HG03025 (cell line): ENCODE data around the gene PPP1R1B.
"Not testable (repeated sequence)": the region's sequence is repeated elsewhere in the genome, so short reads cannot be mapped to it uniquely, and the experiment has no call there.

Experiments
- ATAC-seq: cut with Tn5 transposase; IDR thresholded peaks from one replicate; pipeline ENCODE4 v1.9.1; 2021; ENCODE audit warnings: mild to moderate bottlenecking, moderate library complexity; ENCODE audit not compliant: unreplicated experiment, low FRiP score

Gene PPP1R1B

DNA sequence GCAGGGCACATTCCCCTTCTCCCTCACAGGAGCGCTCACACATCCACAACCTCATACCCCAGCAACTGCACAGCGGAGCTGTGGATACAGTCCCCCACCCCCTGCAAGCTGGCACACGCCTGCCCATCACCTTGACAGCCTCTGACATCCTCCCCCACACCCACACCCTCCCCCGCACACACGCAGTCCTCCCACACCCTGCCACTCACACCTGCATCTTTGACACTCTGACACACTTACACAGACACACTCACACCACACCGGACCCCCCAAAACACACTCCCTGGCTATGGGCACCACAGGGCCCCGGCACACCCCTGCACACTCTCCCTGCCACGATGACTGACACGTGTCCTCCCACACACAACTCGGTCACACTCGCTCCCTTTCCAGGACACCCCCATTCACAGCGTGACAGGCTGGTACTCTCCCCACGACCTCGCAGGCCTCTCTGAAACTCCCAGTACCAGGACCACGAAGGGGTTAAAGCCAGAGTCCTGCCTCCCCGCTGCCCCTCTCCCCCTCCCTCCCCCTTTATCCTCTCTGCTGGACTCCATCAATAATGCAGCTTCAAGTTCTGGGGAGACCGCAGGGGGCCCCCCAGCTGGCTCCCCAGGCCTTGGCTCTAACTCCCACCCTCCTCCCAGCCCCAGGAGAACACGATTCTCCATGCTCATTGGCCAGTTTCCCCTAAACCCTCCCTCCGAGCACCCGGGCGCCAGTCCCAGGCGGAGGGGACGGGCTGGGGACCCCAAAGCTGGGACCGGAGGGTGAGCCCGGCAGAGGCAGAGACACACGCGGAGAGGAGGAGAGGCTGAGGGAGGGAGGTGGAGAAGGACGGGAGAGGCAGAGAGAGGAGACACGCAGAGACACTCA, at the start of gene PPP1R1B:
PPP1R1B (plus strand) TSS at position 782 of the 876 bp plus-strand sequence. CDS start 441 bp downstream, outside the sequence.
- no peak for ATAC-seq

DNA sequence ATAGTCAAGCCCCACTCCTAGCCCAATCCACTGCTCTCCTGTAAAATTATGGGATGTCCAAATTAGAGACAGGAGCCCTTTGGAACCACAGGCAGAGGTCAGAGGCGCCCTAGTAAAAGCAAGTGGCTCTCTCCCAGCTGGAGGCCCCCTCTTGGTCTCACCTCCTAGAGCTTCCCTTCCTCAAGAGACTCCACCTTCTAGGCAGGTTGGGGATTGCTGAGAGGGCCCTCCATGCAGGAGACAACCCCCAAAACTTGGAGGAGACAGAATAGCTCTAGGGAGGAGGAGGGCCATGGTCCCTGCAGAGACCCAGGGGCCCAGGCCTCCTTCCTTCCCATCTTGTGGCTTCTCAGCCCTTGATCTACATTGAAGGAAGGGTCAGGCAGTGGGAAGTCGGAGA, 48.5 kb upstream of the PPP1R1B start:
- ATAC-seq: no peak

DNA sequence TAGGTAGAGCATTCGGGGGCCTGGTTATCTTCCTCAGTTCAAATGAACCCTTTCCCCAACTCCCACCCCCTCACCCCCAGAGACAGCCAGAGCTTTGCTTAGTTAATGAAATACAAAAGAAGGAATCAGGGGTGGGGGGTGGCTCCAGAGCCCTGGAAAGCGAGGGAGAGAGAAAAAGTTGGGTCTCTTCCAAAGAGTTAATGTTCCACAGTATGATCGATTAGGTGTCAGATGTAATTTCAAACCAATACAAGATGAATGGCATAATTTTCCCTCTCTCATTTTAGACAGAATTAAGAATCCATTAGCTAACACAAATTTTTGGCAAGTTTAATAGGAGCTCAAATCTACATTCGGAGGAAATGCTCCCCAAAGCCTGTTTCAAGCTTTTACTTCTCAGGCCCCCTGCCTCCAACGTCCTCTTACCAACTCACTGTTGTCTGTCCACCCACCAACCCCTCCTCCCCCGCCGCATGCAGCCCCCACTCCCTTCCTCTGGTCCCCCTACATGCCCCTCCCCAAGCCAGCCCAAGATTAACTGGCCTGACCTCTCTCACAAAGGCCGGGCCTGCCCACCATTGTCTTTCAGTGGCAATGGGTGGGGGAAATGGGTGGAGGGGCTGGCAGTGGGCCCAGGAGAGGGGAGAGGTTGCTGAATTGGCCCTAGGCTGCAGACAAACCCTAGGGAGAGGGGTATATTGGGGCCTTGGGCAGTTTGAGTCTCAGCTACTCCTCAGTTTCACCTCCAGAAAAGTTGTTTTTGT, 47.3 kb upstream of the PPP1R1B start:
- ATAC-seq: no peak

DNA sequence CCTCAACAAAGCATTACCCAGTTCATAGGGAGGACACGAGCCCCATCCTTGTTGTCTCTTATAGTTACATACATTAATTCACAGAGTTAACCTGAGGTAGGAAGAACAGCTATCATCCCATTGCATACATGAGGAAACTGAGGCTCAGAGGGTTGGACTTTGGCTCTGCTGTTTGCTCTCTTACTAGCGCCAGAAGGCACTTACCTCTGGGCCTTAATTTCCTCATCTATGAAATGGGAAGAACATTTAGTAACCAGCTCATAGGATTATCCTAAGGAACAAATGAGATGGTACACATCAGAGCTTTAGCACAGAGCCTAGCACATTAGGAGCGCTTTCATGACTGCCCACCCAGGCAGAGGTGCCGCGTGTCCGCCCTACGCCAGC, 46.7 kb upstream of the PPP1R1B start:
- ATAC-seq: no peak

DNA sequence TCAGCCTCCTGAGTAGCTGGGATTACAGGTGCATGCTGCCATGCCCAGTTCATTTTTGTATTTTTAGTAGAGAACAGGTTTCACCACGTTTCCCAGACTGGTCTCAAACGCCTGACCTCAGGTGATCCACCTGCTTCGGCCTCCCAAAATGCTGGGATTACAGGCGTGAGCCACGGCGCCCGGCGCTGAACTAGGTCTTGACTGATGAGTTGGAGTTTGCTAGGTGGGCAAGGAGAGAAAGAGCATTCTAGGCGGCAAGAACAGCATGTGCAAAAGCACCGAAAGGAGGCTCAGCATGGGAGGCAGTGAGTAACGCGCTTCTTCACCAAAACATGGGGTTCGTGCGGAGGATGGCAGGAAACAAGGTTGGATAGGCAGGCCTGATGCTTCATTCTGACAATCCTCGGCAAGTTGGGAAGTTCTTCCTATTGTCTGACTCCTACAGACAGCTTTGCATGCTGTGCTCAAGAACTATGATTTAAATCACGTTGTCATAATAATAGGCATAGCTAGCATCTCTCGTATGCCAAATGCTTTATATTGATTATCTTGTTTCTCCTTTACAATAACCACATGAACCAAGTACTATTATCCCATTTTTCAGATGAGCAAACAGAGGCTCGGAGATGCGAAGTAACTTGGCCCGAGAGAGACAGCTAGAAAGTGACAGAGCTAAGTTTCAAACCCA, 45.5 kb upstream of the PPP1R1B start:
- ATAC-seq: no peak

DNA sequence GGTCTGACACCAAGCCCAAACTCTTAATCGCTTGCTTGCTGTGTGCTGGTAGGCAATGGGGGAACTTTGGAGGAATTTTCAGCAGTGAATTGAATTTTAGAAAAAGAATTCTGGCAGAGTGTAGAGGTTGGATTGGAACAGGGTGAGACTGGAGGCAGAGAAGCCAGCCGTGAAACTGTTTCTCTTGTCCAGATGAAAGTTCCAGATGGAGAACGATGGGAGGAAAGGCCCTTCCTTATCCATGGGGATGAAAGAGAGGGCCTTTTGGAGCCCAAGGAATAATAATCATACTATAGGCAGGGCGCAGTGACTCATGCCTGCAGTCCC, 45.0 kb upstream of the PPP1R1B start:
- ATAC-seq: no peak

DNA sequence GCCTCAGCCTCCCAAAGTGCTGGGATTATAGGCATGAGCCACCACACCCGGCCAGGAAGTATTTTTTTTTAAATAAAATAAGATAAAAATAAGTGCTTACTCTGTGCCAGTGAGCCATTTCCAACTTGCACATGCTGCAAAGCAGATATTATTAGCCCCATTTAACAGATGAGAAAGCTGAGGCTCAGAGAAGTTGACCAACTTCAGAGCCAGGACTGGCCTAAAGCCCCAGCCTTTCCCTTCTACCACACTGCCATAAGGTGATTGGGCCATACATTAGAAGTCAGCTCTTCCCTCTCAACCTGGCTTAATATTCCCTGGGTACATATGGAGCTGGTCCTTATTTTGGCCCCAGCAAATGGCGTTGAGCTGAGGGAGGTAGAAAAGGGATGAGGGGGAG, 44.1 kb upstream of the PPP1R1B start:
- ATAC-seq: no peak

DNA sequence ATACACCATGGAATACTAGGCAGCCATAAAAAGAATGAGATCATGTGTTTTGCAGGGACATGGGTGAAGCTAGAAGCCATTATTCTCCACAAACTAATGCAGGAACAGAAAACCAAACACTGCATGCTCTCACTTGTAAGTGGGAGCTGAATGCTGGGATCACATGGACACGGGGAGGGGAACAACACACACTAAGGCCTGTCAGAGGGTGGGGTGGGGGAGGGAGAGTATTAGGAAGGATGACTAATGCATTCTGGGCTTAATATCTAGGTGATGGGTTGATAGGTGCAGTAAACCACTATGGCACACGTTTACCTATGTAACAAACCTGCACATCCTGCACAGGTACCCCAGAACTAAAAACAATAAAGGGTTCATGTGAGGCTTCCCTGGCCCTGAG, 36.6 kb upstream of the PPP1R1B start:
- ATAC-seq: not testable (repeated sequence)

DNA sequence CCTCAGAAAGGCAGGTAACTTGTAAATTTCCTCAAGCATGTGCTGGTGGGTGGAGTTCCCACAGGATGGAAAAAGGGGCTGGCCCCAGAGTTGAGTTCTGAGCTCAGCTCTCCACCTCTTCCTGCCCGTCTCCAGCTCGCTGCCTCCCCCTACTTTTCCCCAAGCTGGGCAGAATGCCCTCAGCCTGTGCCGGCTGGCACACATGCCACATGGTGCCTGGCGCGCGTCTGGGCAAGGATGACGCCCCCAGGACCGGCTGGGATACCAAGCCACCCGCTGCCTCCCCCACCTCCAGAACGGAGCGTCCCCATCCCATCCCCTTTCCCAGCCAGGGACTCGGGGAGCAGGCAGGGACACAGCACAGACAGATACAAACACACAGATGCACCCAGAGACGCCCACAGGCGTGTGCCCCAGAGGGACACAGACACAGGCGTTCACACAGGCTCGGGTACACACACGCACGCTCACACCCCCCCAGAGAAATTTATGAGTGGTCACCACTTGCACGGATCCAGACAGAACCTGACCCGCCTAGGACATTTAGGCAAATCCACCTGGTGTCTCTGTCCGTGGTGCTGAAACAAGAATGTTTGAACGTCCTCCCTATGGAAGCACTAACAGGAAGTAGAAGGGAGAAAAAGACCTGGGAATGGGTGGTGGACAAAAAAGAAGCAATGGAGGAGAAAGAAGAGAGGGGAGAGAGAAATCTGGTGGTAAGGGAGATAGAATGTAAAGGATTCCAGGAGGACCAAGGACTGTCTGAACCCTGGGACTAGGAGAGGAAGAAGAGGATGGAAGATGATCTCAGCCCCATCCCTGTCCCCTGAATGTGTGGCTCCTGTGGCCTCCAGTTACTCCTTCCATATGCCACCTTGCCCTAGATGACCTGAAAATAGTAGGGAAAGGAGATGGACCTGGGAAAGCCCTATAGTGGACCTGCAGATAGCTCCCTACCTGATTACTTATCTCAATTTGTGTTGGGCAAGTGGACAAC, 34.5 kb upstream of the PPP1R1B start:
- no peak for ATAC-seq

DNA sequence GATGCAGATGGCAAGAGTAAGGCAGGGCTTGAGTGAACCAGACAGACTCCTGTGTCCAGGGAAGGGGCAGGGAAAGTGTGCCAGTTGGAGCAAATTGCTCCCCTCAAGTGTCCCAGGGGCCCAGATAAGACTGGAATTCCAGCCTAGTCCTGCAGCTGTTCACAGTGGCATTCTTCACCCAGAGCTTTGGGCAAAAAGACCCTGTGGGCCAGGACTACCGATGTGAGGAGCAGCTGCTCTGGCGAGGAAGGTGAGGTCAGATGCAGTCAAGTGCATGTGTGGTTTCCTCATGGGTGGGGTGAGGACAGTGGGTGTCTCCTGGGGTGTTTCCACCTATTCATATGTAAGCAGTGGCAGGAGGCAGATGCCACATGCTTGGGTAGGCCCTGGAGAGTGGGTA, 33.4 kb upstream of the PPP1R1B start:
- no peak for ATAC-seq

DNA sequence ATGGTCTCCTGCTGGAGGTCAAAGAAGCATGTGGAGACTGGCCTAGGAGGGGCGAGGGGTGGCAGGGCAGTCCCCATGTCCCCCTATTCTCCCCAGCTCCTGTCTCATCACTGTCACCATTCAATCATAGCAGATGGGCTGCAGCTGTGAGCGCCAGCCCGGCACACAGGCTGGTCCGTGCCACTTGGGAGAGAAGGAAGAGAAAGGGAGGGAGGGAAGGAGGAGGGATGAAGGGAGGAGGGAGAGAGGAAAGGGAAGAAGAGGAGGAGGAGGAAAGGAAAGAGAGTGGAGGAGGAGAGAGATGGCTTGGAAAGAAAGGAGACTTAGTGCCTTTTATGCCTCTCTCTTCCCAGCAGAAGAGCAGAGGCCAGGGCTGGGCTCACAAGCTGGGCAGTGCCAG, 31.5 kb upstream of the PPP1R1B start:
- no peak for ATAC-seq

DNA sequence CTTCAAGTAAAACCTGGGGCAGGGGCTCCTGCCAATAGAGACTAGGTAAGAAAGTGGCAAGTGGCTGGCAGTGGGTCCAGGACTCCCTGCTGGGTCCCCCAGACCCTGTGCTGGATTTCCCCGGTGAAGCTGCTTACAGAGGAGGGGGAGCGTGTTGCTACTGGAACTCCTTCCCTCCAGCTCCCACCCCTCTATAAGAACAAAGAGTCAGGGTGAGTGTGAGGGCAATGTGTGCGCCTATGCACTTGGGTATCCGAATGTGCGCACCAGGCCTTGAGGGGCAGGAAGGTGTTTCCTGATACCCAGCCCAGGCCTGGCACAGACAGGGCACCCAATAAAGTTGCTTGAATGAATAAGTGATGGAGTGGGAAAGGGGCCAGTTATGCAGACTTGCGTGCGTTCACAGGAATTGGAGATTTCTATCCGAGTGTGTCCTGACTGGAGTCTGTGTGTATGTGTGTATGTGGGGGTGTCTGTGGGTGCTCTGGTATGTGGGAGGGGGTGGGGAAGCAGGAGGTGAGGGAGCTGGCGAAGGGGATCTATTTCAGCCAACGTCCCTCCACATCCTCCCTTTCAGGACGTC, 30.7 kb upstream of the PPP1R1B start:
- ATAC-seq: no peak

DNA sequence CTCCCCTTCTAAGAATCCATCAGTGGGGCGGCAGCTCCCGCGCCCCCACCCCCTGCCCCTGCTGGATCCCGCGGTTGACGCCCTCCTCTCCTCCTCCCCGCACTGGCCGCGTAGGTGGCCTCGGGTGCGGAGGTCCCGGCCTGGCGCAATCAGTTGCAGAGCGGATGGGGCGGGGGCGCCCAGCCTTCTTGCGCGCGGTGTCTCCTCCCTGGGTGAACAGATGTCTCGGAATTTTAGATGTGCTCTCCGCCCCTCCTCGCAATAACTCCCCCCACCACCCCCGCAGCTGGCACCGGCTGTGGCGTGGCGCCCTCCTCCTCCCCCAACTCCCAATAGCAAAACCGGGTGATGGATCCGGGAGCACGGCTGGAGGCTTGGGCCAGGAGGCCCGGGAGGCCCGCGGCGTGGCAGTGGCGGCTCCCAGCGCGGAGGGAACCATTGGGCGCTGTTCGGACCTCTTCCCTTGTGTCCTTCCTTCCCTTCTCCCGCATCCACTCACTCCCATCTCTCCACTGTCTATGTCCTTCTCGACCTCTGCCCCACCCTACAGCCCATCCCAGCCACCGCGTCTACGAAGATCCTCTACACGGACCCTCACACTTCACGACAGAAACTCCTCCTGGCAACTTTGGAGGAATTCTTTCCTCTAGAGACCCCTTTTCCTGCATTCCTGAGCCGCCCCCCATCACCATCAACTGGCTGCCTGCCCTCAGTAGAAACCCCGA, 30.0 kb upstream of the PPP1R1B start:
- ATAC-seq: no peak

DNA sequence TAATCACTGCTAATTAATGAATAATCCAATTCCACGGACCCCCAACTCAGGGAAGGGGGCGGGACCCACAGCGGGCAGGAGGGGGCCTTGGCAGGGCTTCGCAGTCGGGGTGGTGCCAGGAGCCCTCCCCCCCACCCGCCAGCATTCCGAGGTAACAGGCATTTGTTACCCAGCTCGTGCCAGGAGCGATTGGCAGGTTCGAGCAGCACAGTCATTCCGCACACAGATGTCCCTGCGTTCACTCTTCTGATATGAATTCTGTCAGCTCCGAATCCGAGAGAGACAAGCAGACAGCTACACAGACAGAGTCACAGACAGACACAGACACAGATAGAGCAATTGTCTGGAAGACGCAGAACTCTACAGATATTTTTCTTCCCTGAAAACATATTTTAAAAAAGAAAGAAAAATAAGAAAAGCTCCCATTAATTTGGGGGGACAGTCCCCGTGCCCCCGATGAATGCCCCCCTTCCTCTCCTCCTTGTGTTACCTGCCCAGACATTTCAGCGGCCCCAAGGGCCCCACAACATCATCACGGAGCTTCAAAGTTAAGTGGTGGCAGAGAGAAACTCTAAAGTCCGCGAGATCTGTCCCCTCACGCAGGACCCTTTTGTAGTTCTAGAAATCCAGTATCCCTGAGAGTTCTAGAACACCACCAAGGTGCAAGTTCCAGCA, 29.2 kb upstream of the PPP1R1B start:
- no peak for ATAC-seq

DNA sequence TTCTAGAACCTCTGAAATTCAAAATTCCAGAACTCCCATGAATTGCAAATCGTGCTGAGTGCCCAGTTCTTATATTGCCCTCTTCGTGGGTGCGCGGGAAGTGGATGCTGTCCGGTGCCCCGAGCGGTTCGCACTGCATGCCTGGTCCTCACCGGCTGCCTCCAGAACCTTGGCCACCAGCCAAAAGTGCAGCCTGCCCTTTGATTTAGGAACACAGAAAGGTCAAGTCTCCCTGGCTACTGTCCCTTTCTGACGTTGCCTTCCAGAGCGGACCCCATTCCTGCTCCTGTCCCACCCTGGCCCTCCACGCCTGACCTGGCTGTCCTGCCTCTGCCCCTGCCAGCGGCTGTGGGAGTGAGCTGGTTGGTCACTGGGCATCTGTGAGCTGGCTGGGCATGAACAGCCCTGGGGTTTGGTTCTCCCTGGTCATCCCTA, 28.7 kb upstream of the PPP1R1B start:
- no peak for ATAC-seq

DNA sequence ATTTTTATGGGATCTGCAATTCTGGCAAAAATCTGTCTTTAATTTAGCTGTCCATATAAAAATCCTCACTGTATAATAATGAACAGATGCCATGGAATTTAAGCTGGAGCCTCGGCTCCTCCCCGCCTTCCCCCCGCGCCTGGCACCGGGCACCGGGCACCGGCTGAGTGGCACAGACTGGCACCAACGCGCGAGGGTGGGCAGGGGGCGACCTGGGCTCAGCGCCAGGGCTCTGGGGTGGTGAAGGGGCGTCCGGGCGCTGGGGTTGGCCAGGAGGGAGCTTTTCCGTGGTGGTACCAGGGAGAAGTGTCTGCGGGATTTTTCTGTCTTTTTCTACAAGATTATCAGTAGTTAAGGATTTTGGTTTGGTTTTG, 28.1 kb upstream of the PPP1R1B start:
- ATAC-seq: no peak

DNA sequence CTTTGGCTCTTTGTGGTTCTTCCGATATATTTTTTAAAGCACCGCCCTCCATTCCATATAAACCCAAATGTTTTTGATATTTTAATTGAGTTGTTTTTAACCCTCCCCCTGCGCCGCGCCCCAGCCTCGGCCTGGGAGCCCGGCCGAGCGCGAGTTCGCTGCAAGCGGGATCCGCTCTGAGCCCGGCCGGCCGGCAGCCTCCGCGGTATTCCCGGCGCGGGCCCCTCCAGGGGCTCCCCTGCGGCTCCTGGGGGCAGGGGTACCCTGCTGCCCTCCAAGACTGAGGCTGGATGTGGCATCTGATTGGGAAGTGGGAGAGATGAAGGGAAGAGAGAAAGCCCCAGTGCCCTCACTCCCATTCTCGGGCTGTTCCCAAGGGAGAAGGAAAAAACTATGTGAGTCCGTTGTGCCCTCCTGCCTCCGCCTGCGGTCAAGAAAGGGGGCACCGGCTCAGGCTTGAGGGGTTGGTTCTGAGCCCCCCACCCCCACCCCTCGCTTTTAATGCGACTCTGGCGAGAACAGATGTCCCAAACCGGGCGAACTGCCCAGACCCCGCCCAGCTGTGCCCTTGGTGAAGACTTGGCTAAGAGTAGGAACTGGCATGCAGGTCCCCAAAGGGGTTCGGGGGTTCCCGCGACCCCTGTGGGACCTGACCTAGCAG, 27.6 kb upstream of the PPP1R1B start:
- no peak for ATAC-seq

DNA sequence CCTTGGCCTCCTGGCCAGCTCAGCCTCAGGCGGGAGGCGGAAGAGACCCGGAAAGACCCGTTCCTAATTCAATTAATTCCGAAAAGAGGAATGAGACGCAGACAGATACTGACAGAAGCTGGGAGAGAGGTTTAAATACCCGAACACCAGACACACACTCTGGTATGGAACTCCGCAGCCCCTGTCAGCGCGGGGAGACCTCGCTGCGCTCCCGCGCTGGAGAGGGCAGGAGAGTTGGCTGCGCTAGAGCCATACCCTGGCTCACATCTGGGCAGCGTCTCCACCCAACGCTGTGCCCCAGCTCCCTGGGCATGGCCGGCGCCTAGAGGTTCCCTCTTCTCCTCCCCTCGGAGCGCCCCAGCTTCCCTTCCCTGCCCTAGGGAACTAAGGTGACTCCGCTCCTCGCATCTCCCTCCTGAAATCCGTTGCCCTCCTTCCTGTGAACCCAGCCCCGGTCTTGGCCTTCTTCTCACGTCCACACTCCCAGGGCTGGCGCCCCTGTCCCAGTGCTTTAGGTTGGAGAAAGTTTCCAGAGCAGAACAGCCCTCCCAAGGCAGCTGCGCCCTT, 27.0 kb upstream of the PPP1R1B start:
- ATAC-seq: no peak
